ENCODE measurements around the gene NOD2.

NOD2 gene

DNA sequence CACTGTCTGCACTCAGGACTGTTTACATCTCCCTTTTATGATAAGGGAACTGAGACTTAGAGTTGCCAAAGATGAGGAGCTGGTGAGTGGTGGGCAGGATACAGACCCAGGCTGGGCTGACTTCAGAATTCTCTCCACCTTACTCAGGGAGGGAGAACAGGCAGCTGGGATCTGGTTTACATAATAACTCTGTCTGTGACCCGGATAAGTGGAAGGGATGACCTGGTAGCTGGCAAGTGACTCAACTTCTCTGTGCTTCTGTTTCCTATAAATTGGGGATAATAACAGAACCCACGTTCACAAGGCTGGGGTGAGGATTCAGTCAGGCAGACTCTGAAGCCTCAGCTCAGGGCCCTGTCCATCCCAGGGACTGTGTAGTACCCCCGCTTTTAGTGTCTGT, 14.9 kb upstream of the NOD2 start:
- Histone ChIP-seq H3K4me3 (replicated peaks; ENCODE audit: low read depth, low read length) (no peak overlapping the region), H3K27me3 (replicated peaks; ENCODE audit: control insufficient read depth, insufficient read depth, low read length) (no peaks in the 10 kb centered on the region), H3K36me3 (ENCODE audit: control insufficient read depth, insufficient read depth, low read length) (peaks cover 23% of the 10 kb centered on the region)
- TF ChIP-seq, protein P1, sequence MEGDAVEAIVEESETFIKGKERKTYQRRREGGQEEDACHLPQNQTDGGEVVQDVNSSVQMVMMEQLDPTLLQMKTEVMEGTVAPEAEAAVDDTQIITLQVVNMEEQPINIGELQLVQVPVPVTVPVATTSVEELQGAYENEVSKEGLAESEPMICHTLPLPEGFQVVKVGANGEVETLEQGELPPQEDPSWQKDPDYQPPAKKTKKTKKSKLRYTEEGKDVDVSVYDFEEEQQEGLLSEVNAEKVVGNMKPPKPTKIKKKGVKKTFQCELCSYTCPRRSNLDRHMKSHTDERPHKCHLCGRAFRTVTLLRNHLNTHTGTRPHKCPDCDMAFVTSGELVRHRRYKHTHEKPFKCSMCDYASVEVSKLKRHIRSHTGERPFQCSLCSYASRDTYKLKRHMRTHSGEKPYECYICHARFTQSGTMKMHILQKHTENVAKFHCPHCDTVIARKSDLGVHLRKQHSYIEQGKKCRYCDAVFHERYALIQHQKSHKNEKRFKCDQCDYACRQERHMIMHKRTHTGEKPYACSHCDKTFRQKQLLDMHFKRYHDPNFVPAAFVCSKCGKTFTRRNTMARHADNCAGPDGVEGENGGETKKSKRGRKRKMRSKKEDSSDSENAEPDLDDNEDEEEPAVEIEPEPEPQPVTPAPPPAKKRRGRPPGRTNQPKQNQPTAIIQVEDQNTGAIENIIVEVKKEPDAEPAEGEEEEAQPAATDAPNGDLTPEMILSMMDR (IDR thresholded peaks at IDR 0.05; ENCODE audit: insufficient read depth, low read length, poor library complexity, severe bottlenecking) = no peak
- no peak for DNase-seq (ENCODE audit: extremely low read depth, insufficient read length)

DNA sequence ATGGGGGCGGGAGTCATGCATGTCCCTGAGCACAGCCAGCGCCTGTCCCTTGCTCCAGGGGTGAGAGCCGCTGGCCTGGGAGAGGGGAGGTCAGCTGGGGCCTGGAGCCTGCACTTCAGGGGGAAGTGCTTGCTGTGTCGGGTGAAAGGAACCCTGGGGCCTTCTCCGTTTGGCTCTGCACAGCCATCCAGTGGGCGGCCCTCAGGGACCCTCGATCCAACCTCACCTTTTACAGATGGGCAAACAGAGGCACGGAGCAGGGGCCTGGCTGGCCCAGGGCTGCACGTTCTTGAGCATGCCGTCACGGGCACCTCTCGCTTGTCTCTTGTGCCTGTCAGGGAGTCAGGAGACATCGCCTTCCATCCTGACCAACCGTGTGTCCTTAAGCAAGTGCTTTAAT, 14.1 kb upstream of the NOD2 start:
- TF ChIP-seq, protein P1 (IDR thresholded peaks at IDR 0.05; ENCODE audit: insufficient read depth, low read length, poor library complexity, severe bottlenecking) = no peak
- Histone ChIP-seq H3K36me3 (ENCODE audit: control insufficient read depth, insufficient read depth, low read length) (peaks cover 18% of the 10 kb centered on the region), H3K4me3 (replicated peaks; ENCODE audit: low read depth, low read length) (no peak overlapping the region), H3K27me3 (replicated peaks; ENCODE audit: control insufficient read depth, insufficient read depth, low read length) (no peaks in the 10 kb centered on the region)
- no peak for DNase-seq (ENCODE audit: extremely low read depth, insufficient read length)

DNA sequence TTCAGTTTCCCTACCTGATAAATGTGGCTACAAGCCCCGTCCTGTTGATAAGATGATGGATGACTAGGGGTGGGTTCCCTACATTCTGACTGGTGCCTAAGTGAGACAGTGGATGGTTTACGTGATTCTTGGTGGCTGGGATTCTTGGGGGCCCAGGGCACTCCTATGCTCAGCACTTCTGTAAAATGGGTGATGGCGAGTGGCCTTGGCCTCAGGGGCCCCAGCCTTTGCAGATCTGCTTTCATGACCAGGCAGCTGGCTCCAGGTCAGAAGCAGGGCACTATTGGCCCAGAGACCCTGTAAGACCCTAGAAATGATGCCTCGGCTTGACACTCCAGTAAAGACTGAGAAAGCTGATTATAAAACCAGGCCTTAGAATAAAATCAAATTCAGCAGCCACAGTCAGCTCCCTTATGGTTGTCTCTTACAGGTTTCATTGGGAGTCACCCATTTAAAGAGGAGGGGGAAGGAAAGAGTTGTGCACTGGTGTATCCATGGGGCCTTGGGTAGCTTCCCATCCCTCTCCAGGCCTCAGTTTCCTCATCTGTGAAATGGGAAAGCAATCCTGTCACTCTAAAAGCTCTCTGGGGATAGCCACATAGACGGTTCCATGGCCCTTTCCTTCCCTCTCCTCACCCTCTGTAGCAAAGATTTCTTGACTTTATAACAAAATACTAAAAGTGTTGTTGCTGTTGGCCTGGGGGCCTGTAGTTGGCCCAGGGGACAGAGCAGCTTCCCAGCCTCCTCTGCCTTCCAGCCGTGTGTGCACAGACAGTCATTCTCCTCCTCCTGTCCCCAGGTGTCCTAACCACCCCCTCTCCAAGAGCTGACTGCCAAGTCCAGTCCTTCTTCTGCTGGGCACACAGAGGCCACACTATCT, 13.5 kb upstream of the NOD2 start:
- Histone ChIP-seq H3K4me3 (replicated peaks; ENCODE audit: low read depth, low read length) (peak overlapping the region; percentile 86), H3K27me3 (replicated peaks; ENCODE audit: control insufficient read depth, insufficient read depth, low read length) (no peaks in the 10 kb centered on the region), H3K36me3 (ENCODE audit: control insufficient read depth, insufficient read depth, low read length) (peaks cover 14% of the 10 kb centered on the region)
- TF ChIP-seq, protein P1 (IDR thresholded peaks at IDR 0.05; ENCODE audit: insufficient read depth, low read length, poor library complexity, severe bottlenecking) = no peak
- DNase-seq (ENCODE audit: extremely low read depth, insufficient read length) = no peak

DNA sequence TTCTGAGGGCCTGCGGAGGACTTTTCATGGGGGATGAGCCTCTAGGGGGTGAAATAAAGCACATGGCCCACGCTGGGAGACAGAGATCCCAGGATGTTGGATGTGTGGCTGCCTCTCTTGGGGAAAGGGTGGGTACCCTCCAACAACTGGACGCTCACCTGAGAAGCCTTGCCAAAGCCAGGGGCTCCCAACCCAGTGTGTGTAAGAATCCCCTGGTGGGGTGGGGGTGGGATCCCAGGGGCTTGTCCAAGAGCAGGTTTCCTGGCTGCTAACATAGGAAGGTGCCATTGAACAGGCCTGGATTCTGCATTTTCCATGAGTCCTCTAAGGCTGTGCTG, 12.9 kb upstream of the NOD2 start:
- DNase-seq (ENCODE audit: extremely low read depth, insufficient read length) = no peak
- H3K27me3 ChIP-seq (replicated peaks; ENCODE audit: control insufficient read depth, insufficient read depth, low read length) = no peaks in the 10 kb centered on the region
- H3K36me3 ChIP-seq (ENCODE audit: control insufficient read depth, insufficient read depth, low read length) = peaks cover 13% of the 10 kb centered on the region
- peak overlapping the region; percentile 86 for H3K4me3 ChIP-seq (replicated peaks; ENCODE audit: low read depth, low read length)
- TF ChIP-seq, protein P1 (IDR thresholded peaks at IDR 0.05; ENCODE audit: insufficient read depth, low read length, poor library complexity, severe bottlenecking) = no peak

DNA sequence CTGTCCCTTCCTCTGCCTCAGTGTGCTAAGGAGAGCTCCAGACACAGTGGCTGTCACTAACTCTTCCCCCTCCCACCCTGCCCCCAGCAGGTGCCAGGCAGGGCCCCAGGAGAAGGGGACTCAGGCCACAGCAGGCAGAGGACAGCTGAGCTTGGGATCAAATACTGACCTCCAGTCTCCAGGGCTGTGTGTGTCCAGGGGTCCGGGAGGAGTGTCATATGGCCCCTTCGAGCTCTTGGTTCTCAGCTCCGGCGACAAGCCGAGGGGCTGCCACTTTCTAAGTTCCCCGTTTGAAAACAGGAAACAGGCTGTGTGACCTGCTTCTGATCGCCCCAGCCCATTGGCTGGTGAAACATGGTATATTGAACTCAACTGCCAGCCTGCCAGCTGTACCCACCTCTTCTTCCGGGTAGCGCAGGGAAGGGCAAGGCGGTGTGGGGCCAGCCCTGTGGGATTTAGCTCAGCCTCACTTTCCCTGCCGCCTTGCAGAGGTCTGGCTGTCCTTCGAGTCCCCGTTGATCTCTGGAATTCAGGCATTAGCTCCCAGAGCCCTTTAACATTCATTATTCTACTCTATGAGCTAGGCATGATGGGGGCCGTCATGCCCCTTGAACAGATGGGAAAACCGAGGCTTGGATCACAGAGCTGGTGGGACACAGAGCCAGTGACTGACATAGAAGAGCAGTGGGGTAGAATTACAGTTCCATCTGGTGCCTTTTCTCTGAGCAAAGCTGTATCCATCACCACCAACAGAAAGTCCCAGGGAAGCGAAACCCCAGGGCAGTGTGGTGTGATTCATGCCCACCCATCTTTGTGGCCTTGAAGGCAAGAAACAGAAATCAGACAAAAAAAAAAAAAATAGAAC, 12.2 kb upstream of the NOD2 start, which contains the start of gene SNX20:
SNX20 (minus strand) TSS at position 292 of the 865 bp plus-strand sequence. CDS start 3,786 bp downstream, outside the sequence.
- peak within 1 kb of the TSS; percentile 86 for H3K4me3 ChIP-seq (replicated peaks; ENCODE audit: low read depth, low read length)

More for the DNA sequence above, 12.2 kb upstream of the NOD2 start, which contains the start of gene SNX20:
- no peaks in the 10 kb centered on the region for H3K27me3 ChIP-seq (replicated peaks; ENCODE audit: control insufficient read depth, insufficient read depth, low read length)
- DNase-seq (ENCODE audit: extremely low read depth, insufficient read length) = peak; percentile 60
- peaks cover 7% of the 10 kb centered on the region for H3K36me3 ChIP-seq (ENCODE audit: control insufficient read depth, insufficient read depth, low read length)
- TF ChIP-seq, protein P1 (IDR thresholded peaks at IDR 0.05; ENCODE audit: insufficient read depth, low read length, poor library complexity, severe bottlenecking) = no peak
